Coronary artery (tissue), 2 donors: ENCODE measurements around the gene PPP6R3.
"Not testable (repeated sequence)": the region's sequence is repeated elsewhere in the genome, so short reads cannot be mapped to it uniquely, and the experiment has no call there.

Experiments used
- DNase-seq: peaks from one replicate; pipeline ENCODE4 v3.0.0-alpha.2; 2017; ENCODE audit warnings: low spot score
- H3K27ac ChIP-seq, 2 donors: fragments of 200-600 bp; sonication (generic); one replicate each; pipeline ENCODE4 v1.5.1; 2016 to 2019
- H3K4me3 ChIP-seq: fragments of 200-600 bp; sonication (generic); 2 replicates; pipeline ENCODE4 v1.5.1; 2016; ENCODE audit warnings: mild to moderate bottlenecking, moderate library complexity
- CTCF ChIP-seq: fragments of 200-600 bp; sonication (generic); IDR thresholded peaks from one replicate; pipeline ENCODE4 v1.5.1; 2019; ENCODE audit warnings: antibody characterized with exemption

PPP6R3 gene

DNA sequence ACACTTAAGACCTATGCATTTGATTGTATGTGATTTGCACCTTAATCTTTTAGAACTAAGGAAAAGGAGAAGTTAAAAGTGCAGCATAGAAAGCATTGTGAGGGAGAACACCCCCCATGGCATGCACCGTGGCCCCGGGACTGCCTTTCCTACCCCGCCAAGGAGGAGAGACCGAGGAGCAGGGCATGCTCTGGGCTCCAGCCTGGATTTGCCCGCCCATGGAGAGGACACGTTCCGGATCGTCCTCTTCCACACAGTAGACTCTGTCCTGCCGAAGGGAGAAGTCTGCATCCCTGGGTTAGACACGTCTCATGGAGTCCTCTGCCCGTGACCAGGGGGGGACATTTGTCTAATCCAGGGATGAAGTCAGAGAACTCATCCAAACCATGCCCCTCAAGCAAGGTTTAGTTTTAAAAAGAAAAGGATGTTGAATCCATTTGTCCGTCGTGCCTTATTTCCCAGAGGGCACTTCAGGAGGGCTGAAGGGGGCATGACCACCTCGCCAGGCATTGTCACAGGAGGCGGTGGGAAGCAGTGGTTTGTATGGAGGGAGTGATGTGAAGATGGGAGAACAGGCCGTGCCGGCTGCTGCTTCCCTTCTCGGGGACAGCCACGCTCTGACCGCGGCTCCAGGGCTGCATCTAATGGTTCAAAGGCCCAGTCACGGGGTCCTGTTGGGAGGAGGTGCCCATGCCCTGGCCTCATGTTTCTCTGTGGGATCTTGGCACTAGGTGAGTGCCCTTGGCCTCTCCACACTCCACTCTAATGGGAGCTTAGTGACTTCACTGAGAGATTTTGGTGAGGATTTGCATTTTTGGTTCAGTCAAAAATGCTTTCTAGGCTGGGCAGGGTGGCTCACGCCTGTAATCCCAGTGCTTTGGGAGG, 157.6 kb downstream of the PPP6R3 start:
- H3K27ac ChIP-seq = no peak overlapping the region
- TF ChIP-seq CTCF = no peak
- H3K4me3 ChIP-seq = no peak overlapping the region
- DNase-seq = no peak

- no peak overlapping the region for H3K27ac ChIP-seq
- no peak for TF ChIP-seq CTCF
- no peak overlapping the region for H3K4me3 ChIP-seq
- no peak for DNase-seq
Measured at GRCh38 chr11:68621826-68622225, 161.3 kb downstream of the PPP6R3 start.

- not testable (repeated sequence) for DNase-seq
Measured at GRCh38 chr11:68623706-68624105, 163.2 kb downstream of the PPP6R3 start.

DNA sequence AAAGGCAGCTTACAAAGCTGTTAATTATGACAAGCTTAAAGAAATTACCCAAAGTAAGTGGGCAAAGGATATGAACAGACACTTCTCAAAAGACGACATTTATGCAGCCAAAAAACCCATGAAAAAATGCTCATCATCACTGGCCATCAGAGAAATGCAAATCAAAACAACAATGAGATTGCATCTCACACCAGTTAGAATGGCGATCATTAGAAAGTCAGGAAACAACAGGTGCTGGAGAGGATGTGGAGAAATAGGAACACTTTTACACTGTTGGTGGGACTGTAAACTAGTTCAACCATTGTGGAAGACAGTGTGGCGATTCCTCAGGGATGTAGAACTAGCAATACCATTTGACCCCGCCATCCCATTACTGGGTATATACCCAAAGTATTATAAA, 164.5 kb downstream of the PPP6R3 start:
- not testable (repeated sequence) for H3K27ac ChIP-seq, H3K4me3 ChIP-seq, DNase-seq

More at GRCh38 chr11:68623706-68624105, 163.2 kb downstream of the PPP6R3 start:
- H3K27ac ChIP-seq, H3K4me3 ChIP-seq: not testable (repeated sequence)

DNA sequence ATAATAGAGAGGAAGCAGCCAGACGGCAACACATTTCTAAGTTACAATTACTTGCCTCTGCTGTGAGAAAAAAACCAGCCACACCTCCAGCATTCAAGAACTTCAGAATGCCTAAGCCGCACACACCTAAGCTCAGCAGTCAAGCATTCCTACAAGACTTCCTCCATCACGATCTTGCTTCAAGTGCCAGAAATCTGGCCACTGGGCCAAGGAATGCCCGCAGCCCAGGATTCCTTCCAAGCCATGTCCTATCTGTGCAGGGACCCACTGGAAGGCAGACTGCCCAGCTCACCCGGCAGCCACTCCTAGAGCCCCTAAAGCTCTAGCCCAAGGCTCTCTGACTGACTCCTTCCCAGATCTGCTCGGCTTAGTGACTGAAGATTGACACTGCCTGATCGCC, 165.7 kb downstream of the PPP6R3 start:
- not testable (repeated sequence) for H3K4me3 ChIP-seq, DNase-seq, H3K27ac ChIP-seq

GRCh38 chr11:68628837-68629236, 168.3 kb downstream of the PPP6R3 start:
- DNase-seq, H3K27ac ChIP-seq, H3K4me3 ChIP-seq: not testable (repeated sequence)

DNA sequence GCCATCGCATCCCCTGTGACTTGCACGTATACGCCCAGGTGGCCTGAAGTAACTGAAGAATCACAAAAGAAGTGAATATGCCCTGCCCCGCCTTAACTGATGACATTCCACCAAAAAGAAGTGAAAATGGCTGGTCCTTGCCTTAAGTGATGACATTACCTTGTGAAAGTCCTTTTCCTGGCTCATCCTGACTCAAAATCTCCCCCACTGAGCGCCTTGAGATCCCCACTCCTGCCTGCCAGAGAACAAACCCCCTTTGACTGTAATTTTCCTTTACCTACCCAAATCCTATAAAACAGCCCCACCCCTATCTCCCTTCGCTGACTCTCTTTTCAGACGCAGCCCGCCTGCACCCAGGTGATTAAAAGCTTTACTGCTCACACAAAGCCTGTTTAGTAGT, 171.8 kb downstream of the PPP6R3 start:
- H3K4me3 ChIP-seq, H3K27ac ChIP-seq, DNase-seq: not testable (repeated sequence)

DNA sequence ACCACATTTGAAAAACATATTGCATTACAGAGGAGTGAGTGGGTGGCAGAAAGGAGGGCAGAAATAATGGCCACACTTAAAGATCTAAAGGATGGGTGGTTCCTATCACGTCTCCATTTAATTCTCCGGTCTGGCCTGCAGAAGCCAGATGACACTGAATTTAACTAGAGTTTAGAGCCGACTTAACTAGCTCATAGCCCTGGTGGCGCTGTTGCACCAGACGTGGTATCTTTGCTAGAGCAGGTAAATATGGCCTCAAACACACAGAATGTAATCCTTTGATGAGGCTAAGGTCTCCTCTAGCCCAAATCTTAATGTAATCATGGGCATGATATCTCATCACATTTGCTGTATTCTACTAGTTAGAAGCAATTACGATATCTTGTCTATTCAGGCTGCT, 172.2 kb downstream of the PPP6R3 start:
- H3K4me3 ChIP-seq = no peak overlapping the region
- H3K27ac ChIP-seq = no peak overlapping the region
- no peak for DNase-seq
- no peak for TF ChIP-seq CTCF

GRCh38 chr11:68634606-68635005, 174.1 kb downstream of the PPP6R3 start:
- H3K4me3 ChIP-seq, H3K27ac ChIP-seq, DNase-seq: not testable (repeated sequence)

GRCh38 chr11:68635172-68635571, 174.6 kb downstream of the PPP6R3 start:
- DNase-seq, H3K27ac ChIP-seq, H3K4me3 ChIP-seq: not testable (repeated sequence)

DNA sequence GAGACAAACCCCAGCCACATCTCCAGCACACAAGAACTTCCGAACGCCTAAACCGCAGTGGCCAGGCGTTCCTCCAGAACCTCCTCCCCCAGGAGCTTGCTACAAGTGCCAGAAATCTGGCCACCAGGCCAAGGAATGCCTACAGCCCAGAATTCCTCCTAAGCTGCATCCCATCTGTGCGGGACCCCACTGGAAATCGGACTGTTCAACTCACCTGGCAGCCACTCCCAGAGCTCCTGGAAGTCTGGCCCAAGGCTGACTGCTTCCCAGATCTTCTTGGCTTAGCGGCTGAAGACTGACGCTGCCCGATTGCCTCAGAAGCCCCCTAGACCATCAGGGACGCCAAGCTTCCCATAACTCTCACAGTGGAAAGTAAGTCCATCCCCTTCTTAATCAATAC, 175.3 kb downstream of the PPP6R3 start:
- H3K4me3 ChIP-seq, DNase-seq, H3K27ac ChIP-seq: not testable (repeated sequence)

DNA sequence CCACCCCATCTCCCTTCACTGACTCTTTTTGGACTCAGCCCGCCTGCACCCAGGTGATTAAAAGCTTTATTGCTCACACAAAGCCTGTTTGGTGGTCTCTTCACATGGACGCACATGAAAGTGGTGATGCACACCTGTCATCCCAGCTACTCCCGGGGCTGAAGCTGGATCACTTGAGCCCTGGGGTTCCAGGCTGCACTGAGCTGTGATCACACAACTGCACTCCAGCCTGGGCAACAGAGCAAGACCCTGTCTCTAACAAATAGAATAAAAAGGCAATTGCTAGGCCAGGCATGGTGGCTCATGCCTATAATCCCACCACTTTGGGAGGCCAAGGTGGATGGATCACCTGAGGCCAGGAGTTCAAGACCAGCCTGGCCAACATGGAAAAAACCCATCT, 178.8 kb downstream of the PPP6R3 start:
- not testable (repeated sequence) for DNase-seq, H3K4me3 ChIP-seq, H3K27ac ChIP-seq
